OCI-LY7 (cell line): ENCODE data around the gene CNOT11.

Experiments used
- EZH2phosphoT487 ChIP-seq: fragments of 200-600 bp; sonication (generic); IDR thresholded peaks from 2 replicates; pipeline ENCODE4 v1.6.1; 2018; ENCODE audit warnings: low read depth, borderline replicate concordance, mild to moderate bottlenecking, mixed run types, antibody characterized with exemption, low read length, moderate library complexity, mixed read lengths
- TF ChIP-seq, protein P1 (sequence below): fragments of 200-600 bp; sonication (generic); conservative IDR thresholded peaks from 2 replicates; pipeline ENCODE4 v1.5.1; 2014; ENCODE audit warnings: mild to moderate bottlenecking, antibody characterized with exemption, low read length, moderate library complexity, mixed read lengths

DNA sequence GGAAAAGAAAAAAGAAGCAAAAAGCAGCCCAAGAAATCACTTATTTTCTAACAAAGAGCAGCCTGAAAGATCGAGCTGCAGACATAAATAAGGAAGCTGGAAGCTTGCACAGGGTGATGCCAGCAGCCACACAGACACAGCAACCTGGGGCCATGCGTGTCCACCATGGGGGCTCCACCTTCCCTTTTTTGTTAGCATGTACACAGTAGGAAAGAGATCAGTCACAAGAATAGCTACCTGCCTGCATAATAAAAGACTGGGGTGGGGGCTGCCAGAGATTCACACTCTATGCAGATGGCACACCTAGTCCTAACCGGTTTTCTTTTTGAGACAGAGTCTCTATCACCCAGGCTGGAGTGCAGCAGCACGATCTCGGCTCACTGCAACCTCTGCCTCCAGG lies 2.9 kb upstream of the CNOT11 start:
- TF ChIP-seq, protein P1, sequence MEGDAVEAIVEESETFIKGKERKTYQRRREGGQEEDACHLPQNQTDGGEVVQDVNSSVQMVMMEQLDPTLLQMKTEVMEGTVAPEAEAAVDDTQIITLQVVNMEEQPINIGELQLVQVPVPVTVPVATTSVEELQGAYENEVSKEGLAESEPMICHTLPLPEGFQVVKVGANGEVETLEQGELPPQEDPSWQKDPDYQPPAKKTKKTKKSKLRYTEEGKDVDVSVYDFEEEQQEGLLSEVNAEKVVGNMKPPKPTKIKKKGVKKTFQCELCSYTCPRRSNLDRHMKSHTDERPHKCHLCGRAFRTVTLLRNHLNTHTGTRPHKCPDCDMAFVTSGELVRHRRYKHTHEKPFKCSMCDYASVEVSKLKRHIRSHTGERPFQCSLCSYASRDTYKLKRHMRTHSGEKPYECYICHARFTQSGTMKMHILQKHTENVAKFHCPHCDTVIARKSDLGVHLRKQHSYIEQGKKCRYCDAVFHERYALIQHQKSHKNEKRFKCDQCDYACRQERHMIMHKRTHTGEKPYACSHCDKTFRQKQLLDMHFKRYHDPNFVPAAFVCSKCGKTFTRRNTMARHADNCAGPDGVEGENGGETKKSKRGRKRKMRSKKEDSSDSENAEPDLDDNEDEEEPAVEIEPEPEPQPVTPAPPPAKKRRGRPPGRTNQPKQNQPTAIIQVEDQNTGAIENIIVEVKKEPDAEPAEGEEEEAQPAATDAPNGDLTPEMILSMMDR, result no peak
- no peak for TF ChIP-seq EZH2phosphoT487
